IMR-90 (cell line): Measurements from ENCODE around the gene RCBTB1. TPM values are rescaled to one million over a fixed set of nuclear protein-coding genes. Genes with fewer than 3 reads are reported as not detected.

ENCODE experiments used
- ATAC-seq: fragments of 200-7000 bp; cut with Tn5 transposase; 2 replicates; pipeline ENCODE4 v1.9.1; 2020; ENCODE audit warnings: low read depth, mild to moderate bottlenecking, moderate library complexity
- BruUV-seq: library from RNA; stranded (reverse); fragments of 400-500 nt; replicated peaks from 2 replicates; lab custom pipeline; 2021; lab: Mats Ljungman, UMichigan
- CTCF ChIA-PET: fragments of 300-600 bp; formaldehyde crosslinking; extraction: SDS; loops from one replicate; lab custom pipeline; 2021; ENCODE audit warnings: antibody characterized with exemption; lab: Yijun Ruan, JAX
- POLR2A ChIA-PET: fragments of 300-600 bp; sonication (Branson Sonifier 250); formaldehyde crosslinking; loops from one replicate; lab custom pipeline; 2022; ENCODE audit warnings: antibody characterized with exemption; ENCODE audit not compliant: unreplicated experiment; lab: Charles Lee
- DNase-seq: peaks from one replicate; pipeline ENCODE4 v3.0.0; 2013
- H2AFZ ChIP-seq: replicated peaks from 2 replicates; pipeline ENCODE3; 2013; ENCODE audit warnings: low read length, mild to moderate bottlenecking; ENCODE audit not compliant: poor library complexity
- H2AK5ac ChIP-seq: 2 replicates; pipeline ENCODE4 v1.6.1; 2013; ENCODE audit warnings: low read depth, low read length, inconsistent platforms
- H2AK9ac ChIP-seq: replicated peaks from 2 replicates; pipeline ENCODE3; 2013; ENCODE audit warnings: mild to moderate bottlenecking, low read depth, low read length, moderate library complexity; ENCODE audit not compliant: poor library complexity
- H2BK120ac ChIP-seq: 2 replicates; pipeline ENCODE4 v1.6.1; 2013; ENCODE audit warnings: low read depth, low read length, inconsistent platforms
- H2BK15ac ChIP-seq: 3 replicates; pipeline ENCODE4 v1.6.1; 2013; ENCODE audit warnings: low read depth, low read length, inconsistent platforms
- H2BK20ac ChIP-seq: 2 replicates; pipeline ENCODE4 v1.6.1; 2013; ENCODE audit warnings: low read depth, mild to moderate bottlenecking, inconsistent platforms, low read length, moderate library complexity
- H2BK5ac ChIP-seq: 2 replicates; pipeline ENCODE4 v1.6.1; 2013; ENCODE audit warnings: mild to moderate bottlenecking, low read depth, low read length, inconsistent platforms; ENCODE audit not compliant: poor library complexity, severe bottlenecking
- H3K14ac ChIP-seq: replicated peaks from 2 replicates; pipeline ENCODE4 v1.6.1; 2013; ENCODE audit warnings: low read depth, low read length, inconsistent platforms
- H3K18ac ChIP-seq: 2 replicates; pipeline ENCODE4 v1.6.1; 2013; ENCODE audit warnings: low read depth, low read length, control low read depth
- H3K23ac ChIP-seq: 2 replicates; pipeline ENCODE4 v1.6.1; 2013; ENCODE audit warnings: low read depth, low read length, inconsistent platforms
- H3K27ac ChIP-seq: 2 replicates; pipeline ENCODE4 v1.5.1; 2013; ENCODE audit warnings: mild to moderate bottlenecking, control low read depth, low read length; ENCODE audit not compliant: insufficient read depth
- H3K27me3 ChIP-seq: 2 replicates; pipeline ENCODE4 v1.6.1; 2013; ENCODE audit warnings: low read length; ENCODE audit not compliant: control insufficient read depth, insufficient read depth
- H3K36me3 ChIP-seq: 2 replicates; pipeline ENCODE4 v1.6.1; 2013; ENCODE audit warnings: low read length, mixed read lengths; ENCODE audit not compliant: control insufficient read depth, insufficient read depth
- H3K4ac ChIP-seq: 2 replicates; pipeline ENCODE4 v1.6.1; 2013; ENCODE audit warnings: low read depth, low read length, inconsistent platforms
- H3K4me1 ChIP-seq: 2 replicates; pipeline ENCODE4 v1.6.1; 2013; ENCODE audit warnings: low read length, mixed read lengths; ENCODE audit not compliant: control insufficient read depth, insufficient read depth
- H3K4me2 ChIP-seq: 2 replicates; pipeline ENCODE4 v1.6.1; 2013; ENCODE audit warnings: low read depth, mild to moderate bottlenecking, control low read depth, low read length, moderate library complexity
- H3K4me3 ChIP-seq: 2 replicates; pipeline ENCODE4 v1.5.1; 2013; ENCODE audit warnings: low read depth, mild to moderate bottlenecking, control low read depth, low read length, moderate library complexity; ENCODE audit not compliant: insufficient read depth
- H3K56ac ChIP-seq: 2 replicates; pipeline ENCODE4 v1.6.1; 2013; ENCODE audit warnings: low read length, inconsistent platforms; ENCODE audit not compliant: insufficient read depth; ENCODE audit errors: extremely low read depth
- H3K79me1 ChIP-seq, 2 experiments: 2 replicates each; pipeline ENCODE4 v1.6.1; 2013; ENCODE audit warnings: low read length in 2 of 2, inconsistent platforms in 1 of 2, low read depth in 1 of 2
- H3K9ac ChIP-seq: 2 replicates; pipeline ENCODE4 v1.6.1; 2013; ENCODE audit warnings: low read depth, low read length, control low read depth
- H3K9me1 ChIP-seq: 2 replicates; pipeline ENCODE4 v1.6.1; 2013; ENCODE audit warnings: low read length, inconsistent platforms; ENCODE audit not compliant: insufficient read depth
- H3K9me3 ChIP-seq: 2 replicates; pipeline ENCODE4 v1.6.1; 2013; ENCODE audit warnings: low read length; ENCODE audit not compliant: control insufficient read depth, insufficient read depth
- H4K20me1 ChIP-seq: 2 replicates; pipeline ENCODE4 v1.6.1; 2013; ENCODE audit warnings: low read length, inconsistent platforms; ENCODE audit not compliant: insufficient read depth
- H4K5ac ChIP-seq: 2 replicates; pipeline ENCODE4 v1.6.1; 2013; ENCODE audit warnings: mild to moderate bottlenecking, low read depth, low read length, control low read depth
- H4K8ac ChIP-seq, 2 experiments: 2 replicates each; pipeline ENCODE4 v1.6.1; 2013; ENCODE audit warnings: low read depth in 2 of 2, low read length in 2 of 2, control low read depth in 1 of 2, inconsistent platforms in 1 of 2
- H4K91ac ChIP-seq: 2 replicates; pipeline ENCODE4 v1.6.1; 2013; ENCODE audit warnings: low read depth, low read length, inconsistent platforms; ENCODE audit not compliant: insufficient read depth
- BHLHE40 ChIP-seq: fragments of 150-350 bp; IDR thresholded peaks from 2 replicates; pipeline ENCODE4 v1.6.1; 2016; ENCODE audit warnings: mild to moderate bottlenecking, low read depth, low read length
- CEBPB ChIP-seq: IDR thresholded peaks from 2 replicates; pipeline ENCODE4 v1.6.1; 2012; ENCODE audit warnings: low read depth, low read length, improper control_type of control experiment
- CHD1 ChIP-seq: IDR thresholded peaks from 2 replicates; pipeline ENCODE4 v1.6.1; 2012; ENCODE audit warnings: low read depth, low read length, improper control_type of control experiment
- FOS ChIP-seq: fragments of 150-350 bp; IDR thresholded peaks from 2 replicates; pipeline ENCODE4 v1.6.1; 2016; ENCODE audit warnings: low read depth, low read length
- MAZ ChIP-seq: IDR thresholded peaks from 2 replicates; pipeline ENCODE4 v1.6.1; 2012; ENCODE audit warnings: low read depth, mild to moderate bottlenecking, low read length, improper control_type of control experiment, moderate library complexity, borderline replicate concordance
- NFE2L2 ChIP-seq: fragments of 150-350 bp; IDR thresholded peaks from 2 replicates; pipeline ENCODE4 v1.6.1; 2016; ENCODE audit warnings: low read depth, mild to moderate bottlenecking, low read length
- POLR2A ChIP-seq: IDR thresholded peaks from 2 replicates; pipeline ENCODE4 v1.6.1; 2012; ENCODE audit warnings: mild to moderate bottlenecking, low read depth, low read length
- RCOR1 ChIP-seq: IDR thresholded peaks from 2 replicates; pipeline ENCODE4 v1.6.1; 2012; ENCODE audit warnings: mild to moderate bottlenecking, low read length, improper control_type of control experiment; ENCODE audit not compliant: insufficient replicate concordance
- RFX5 ChIP-seq: IDR thresholded peaks from 2 replicates; pipeline ENCODE4 v1.8.0; 2012; ENCODE audit warnings: low read depth, mild to moderate bottlenecking, low read length, moderate library complexity
- WGBS, 2 experiments: methylation state at CpG; one replicate each; pipeline versions ENCODE4 v1.1.5 to v1.1.7; 2013; ENCODE audit warnings: missing lambda C conversion rate in 2 of 2; ENCODE audit not compliant: insufficient read length in 1 of 2; ENCODE audit errors: extremely low coverage in 2 of 2; 5-methylcytosine and 5-hydroxymethylcytosine counted together
- dilution Hi-C: fragments of 300-500 bp; cut with HindIII; formaldehyde crosslinking; loops from one replicate; pipeline ENCODE4 v1.14.3; 2018; ENCODE audit warnings: low sequenced_read_pairs; ENCODE audit not compliant: unreplicated experiment
- in situ Hi-C: fragments of 300-500 bp; cut with MboI; formaldehyde crosslinking; loops from 3 replicates; pipeline ENCODE4 v1.14.3; 2019; ENCODE audit warnings: low sequenced_read_pairs, inconsistent platforms, mixed read lengths
- intact Hi-C: fragments of 100-400 bp; cut with micrococcal nuclease; formaldehyde crosslinking; loops from 2 replicates; pipeline ENCODE4 v1.10.0; 2022
- polyA plus RNA-seq, 3 experiments: library from polyadenylated mRNA; depleted of rRNA; stranded (reverse); fragments of >200 nt; gene quantifications; 2 replicates each; pipeline ENCODE4 v1.2.3, GENCODE V29; 2012; ENCODE audit warnings: low replicate concordance in 1 of 3
- total RNA-seq: library from RNA; depleted of rRNA; stranded (reverse); fragments of >200 nt; gene quantifications from 2 replicates; pipeline ENCODE4 v1.2.3, GENCODE V29; 2012

RCBTB1 gene
- total and polyA plus RNA-seq, 2 of the 4 experiments (the other 2 are of a cell fraction): 11.3 to 11.6 TPM

DNA sequence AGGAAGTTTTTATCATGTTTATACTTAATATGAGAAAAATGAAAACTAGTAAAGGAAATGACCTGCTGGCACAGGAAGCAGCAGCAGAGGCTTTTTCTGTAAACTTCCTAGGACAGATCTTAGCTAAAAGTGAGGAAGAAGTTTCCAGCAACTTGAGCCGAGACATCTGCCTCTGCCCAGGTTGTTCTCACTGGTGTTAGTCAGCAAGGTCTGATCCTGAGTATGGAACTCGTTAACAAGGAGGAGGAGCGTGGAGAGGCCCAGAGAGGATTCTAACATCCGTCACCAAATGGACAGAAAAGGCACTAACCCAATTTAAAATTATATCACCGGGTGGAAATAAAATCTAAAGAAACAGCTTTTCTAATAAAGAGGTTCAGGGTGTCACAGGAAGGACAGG is 46.0 kb downstream of the RCBTB1 start:
- ATAC-seq: no peak
- Histone ChIP-seq H3K9ac (no peak overlapping the region), H3K27ac (no peak overlapping the region), H2BK5ac (no peak overlapping the region), H3K4me3 (no peak overlapping the region), H4K8ac (no peak overlapping the region), H4K5ac (no peak overlapping the region), H3K56ac (no peak overlapping the region), H4K20me1 (no peaks in the 10 kb centered on the region), H3K4ac (no peak overlapping the region), H3K18ac (no peak overlapping the region), H2AK9ac (no peak overlapping the region), H3K79me1 (peaks cover 0 to 3% of the 10 kb centered on the region in 2 experiments; a peak in 1 of 4 replicates), H2BK20ac (no peak overlapping the region), H3K36me3 (peaks cover 14% of the 10 kb centered on the region), H3K4me2 (no peak overlapping the region), H3K4me1 (no peaks in the 10 kb centered on the region), H2BK120ac (no peak overlapping the region), H3K9me1 (peaks cover 7% of the 10 kb centered on the region), H3K14ac (no peak overlapping the region), H3K27me3 (no peaks in the 10 kb centered on the region), H4K91ac (no peak overlapping the region), H3K9me3 (no peaks in the 10 kb centered on the region), H2BK15ac (no peak overlapping the region), H2AFZ (no peak overlapping the region), H3K23ac (no peak overlapping the region), H2AK5ac (no peak overlapping the region)
- no CpG with 5 or more reads among the region's 5 CpGs for WGBS, 2 experiments
- intact Hi-C loops: no loop called here
- TF ChIP-seq NFE2L2 (no peak), FOS (no peak), BHLHE40 (no peak), POLR2A (no peak), CEBPB (no peak), RFX5 (no peak), RCOR1 (no peak), CHD1 (no peak), MAZ (no peak)
- ChIA-PET POLR2A (no interaction called here), CTCF (no interaction called here)
- in situ Hi-C loops: no loop called here
- no TSS peak for BruUV-seq
- dilution Hi-C loops: no loop called here
- peak; percentile 20 for DNase-seq
